Measurements from ENCODE around the gene INPP5A. TPM values are rescaled to one million over a fixed set of nuclear protein-coding genes. Genes with fewer than 3 reads are reported as not detected.

The INPP5A gene
- total RNA-seq, 3 donors from 2014 or later, result 26.6 to 50.6 (median 38.7) TPM

- Histone ChIP-seq H3K9me3 (no peaks in the 10 kb centered on the region), H3K4me1 (peaks cover 5 to 9% of the 10 kb centered on the region in 2 donors), H3K4me3 (no peak overlapping the region), H3K36me3 (no peaks in the 10 kb centered on the region), H3K27ac (no peak overlapping the region), H3K27me3 (no peaks in the 10 kb centered on the region)
- DNase-seq (ENCODE audit: low spot score in 2 of 2), result no peak
- intact Hi-C loops (cut with DNase I; ENCODE audit: low total_unique reads), result no loop called here
- no peak for TF ChIP-seq POLR2A (IDR thresholded peaks at IDR 0.05)
- TF ChIP-seq, protein P1, sequence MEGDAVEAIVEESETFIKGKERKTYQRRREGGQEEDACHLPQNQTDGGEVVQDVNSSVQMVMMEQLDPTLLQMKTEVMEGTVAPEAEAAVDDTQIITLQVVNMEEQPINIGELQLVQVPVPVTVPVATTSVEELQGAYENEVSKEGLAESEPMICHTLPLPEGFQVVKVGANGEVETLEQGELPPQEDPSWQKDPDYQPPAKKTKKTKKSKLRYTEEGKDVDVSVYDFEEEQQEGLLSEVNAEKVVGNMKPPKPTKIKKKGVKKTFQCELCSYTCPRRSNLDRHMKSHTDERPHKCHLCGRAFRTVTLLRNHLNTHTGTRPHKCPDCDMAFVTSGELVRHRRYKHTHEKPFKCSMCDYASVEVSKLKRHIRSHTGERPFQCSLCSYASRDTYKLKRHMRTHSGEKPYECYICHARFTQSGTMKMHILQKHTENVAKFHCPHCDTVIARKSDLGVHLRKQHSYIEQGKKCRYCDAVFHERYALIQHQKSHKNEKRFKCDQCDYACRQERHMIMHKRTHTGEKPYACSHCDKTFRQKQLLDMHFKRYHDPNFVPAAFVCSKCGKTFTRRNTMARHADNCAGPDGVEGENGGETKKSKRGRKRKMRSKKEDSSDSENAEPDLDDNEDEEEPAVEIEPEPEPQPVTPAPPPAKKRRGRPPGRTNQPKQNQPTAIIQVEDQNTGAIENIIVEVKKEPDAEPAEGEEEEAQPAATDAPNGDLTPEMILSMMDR (IDR thresholded peaks at IDR 0.05), result no peak
- no peak for TF ChIP-seq POLR2AphosphoS5 (IDR thresholded peaks at IDR 0.05)
These were observed 39.2 kb downstream of the INPP5A start for GRCh38 chr10:132576671-132577349.

- no peak for TF ChIP-seq POLR2AphosphoS5 (IDR thresholded peaks at IDR 0.05)
- TF ChIP-seq, protein P1 (IDR thresholded peaks at IDR 0.05), result no peak
- no peak for TF ChIP-seq POLR2A (IDR thresholded peaks at IDR 0.05)
- H3K9me3 ChIP-seq, result no peaks in the 10 kb centered on the region
- H3K4me1 ChIP-seq, result peaks cover 0 to 2% of the 10 kb centered on the region in 2 donors
- no peak for DNase-seq (ENCODE audit: low spot score in 2 of 2)
- intact Hi-C loops (cut with DNase I; ENCODE audit: low total_unique reads), result no loop called here
- no peak overlapping the region for H3K27ac ChIP-seq
- H3K4me3 ChIP-seq, result no peak overlapping the region
- no peaks in the 10 kb centered on the region for H3K27me3 ChIP-seq
- H3K36me3 ChIP-seq, result no peaks in the 10 kb centered on the region
These were observed 39.9 kb downstream of the INPP5A start for GRCh38 chr10:132577350-132578003.

DNA sequence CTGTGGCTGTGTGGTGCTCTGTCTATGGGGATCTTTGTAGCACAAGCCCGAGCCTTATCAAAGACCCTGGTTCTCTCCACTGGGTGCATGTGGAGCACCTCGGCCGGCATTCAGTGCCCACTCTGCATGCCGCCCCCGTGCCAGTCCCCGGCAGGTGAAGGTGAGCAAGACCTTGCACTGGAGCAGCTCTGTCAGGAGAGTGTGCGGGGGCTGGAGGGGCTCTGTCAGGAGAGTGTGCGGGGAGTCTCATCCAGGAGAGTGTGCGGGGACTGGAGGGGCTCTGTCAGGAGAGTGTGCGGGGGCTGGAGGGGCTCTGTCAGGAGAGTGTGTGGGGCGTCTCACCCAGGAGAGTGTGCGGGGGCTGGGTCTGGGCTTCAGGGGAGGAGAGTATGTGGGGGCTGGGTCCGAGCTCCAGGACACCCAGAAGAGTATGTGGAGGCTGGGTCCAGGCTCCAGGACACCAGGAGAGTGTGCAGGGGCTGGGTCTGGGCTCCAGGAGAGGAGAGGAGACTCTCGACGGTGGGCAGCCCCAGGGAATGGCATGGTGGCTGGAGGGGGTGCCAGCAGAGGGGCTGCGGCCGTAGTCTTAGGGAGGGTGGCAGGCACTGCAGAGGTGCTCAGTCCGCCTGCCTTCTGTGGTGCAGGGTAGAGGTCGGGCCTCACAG is 40.8 kb downstream of the INPP5A start:
- Histone ChIP-seq H3K4me3 (no peak overlapping the region), H3K27me3 (no peaks in the 10 kb centered on the region), H3K4me1 (no peaks in the 10 kb centered on the region), H3K9me3 (no peaks in the 10 kb centered on the region), H3K36me3 (no peaks in the 10 kb centered on the region), H3K27ac (no peak overlapping the region)
- no peak for DNase-seq (ENCODE audit: low spot score in 2 of 2)
- intact Hi-C loops (cut with DNase I; ENCODE audit: low total_unique reads), result no loop called here
- TF ChIP-seq POLR2AphosphoS5 (IDR thresholded peaks at IDR 0.05) (no peak), POLR2A (IDR thresholded peaks at IDR 0.05) (no peak)
- TF ChIP-seq, protein P1 (IDR thresholded peaks at IDR 0.05), result no peak

DNA sequence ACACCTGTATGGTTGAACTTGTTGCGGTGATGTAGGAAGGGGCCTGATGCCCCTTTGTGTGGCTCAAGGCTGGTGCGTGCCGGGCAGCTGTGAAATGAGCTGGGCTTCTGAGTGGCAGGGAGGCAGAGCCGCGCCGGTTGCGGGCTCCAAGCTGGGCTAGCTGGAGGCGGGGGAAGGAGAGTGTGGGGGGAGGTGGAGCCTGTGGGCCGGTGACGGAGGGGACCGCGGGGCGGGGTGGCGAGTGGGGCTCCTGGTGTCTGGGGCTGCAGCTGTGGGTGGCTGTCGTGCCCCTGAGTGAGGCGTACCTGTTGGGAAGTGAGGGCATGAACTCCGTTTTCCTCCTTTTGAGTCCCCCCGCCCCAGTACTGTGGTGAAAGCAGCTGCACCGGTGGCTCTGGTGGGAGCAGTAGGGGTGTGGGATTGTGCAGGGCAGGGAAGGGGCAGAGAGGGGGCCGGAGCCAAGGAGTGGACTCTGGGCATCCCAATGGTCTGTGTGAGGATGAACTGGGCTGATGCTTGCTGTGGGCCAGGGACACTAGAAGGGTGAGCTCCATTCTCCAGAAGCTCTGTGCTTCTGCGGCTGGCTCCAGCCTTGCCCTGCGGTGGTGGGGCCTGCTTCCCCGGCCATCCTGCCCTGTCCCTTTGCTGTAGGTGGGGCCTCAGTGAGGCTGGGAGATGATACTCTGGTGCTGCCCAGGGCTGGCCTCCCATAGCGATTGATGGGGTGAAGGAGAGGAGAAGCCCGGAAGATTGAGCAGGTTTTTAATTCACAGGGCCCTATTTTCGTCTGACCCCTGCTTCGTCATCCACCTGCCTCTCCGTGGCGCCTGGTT is 41.7 kb downstream of the INPP5A start:
- no peak overlapping the region for H3K27ac ChIP-seq
- intact Hi-C loops (cut with DNase I; ENCODE audit: low total_unique reads), result no loop called here
- H3K27me3 ChIP-seq, result no peaks in the 10 kb centered on the region
- H3K4me1 ChIP-seq, result no peaks in the 10 kb centered on the region
- peak overlapping the region in 1 of 3 donors; percentile 11 for H3K4me3 ChIP-seq
- TF ChIP-seq, protein P1 (IDR thresholded peaks at IDR 0.05), result no peak
- no peak for TF ChIP-seq POLR2AphosphoS5 (IDR thresholded peaks at IDR 0.05)
- no peak for TF ChIP-seq POLR2A (IDR thresholded peaks at IDR 0.05)
- H3K36me3 ChIP-seq, result no peaks in the 10 kb centered on the region
- no peaks in the 10 kb centered on the region for H3K9me3 ChIP-seq
- no peak for DNase-seq (ENCODE audit: low spot score in 2 of 2)
